DND-41 (cell line): ENCODE data around the gene PCTP.

Experiments
- CTCF ChIP-seq: IDR thresholded peaks from 2 replicates; pipeline ENCODE4 v1.5.1; 2012; ENCODE audit warnings: borderline replicate concordance, low read length, moderate library complexity, mild to moderate bottlenecking; ENCODE audit not compliant: poor library complexity, severe bottlenecking; ENCODE audit errors: extremely low read depth
- EZH2 ChIP-seq: IDR thresholded peaks from 3 replicates; pipeline ENCODE4 v1.6.1; 2012; ENCODE audit warnings: borderline replicate concordance, low read depth, mild to moderate bottlenecking, moderate library complexity, low read length, inconsistent platforms; ENCODE audit not compliant: severe bottlenecking

DNA sequence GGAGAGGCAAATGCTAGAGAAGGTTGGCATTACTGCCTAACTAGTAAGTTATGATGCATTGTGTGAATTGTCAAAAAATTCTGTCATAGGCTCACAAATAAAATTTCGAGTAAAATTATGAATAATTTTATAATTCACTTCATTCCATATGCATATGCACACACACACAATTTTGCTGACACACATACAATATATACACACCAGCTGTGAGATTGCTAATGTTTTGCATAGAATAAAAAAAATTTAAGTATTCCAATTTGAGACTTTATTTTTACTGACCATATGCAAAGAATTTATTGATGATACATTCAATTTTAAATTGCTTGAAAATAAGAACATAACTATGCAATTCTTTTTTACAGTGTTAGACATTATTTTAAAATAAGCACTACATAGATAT, 21.4 kb upstream of the PCTP start:
- no peak for TF ChIP-seq CTCF
- TF ChIP-seq EZH2 = no peak
